GM19438 (cell line): ENCODE results near the gene HMSD.

Experiments used
- ATAC-seq: cut with Tn5 transposase; IDR thresholded peaks from one replicate; pipeline ENCODE4 v1.9.1; 2021; ENCODE audit warnings: low read depth; ENCODE audit not compliant: unreplicated experiment

Gene HMSD

DNA sequence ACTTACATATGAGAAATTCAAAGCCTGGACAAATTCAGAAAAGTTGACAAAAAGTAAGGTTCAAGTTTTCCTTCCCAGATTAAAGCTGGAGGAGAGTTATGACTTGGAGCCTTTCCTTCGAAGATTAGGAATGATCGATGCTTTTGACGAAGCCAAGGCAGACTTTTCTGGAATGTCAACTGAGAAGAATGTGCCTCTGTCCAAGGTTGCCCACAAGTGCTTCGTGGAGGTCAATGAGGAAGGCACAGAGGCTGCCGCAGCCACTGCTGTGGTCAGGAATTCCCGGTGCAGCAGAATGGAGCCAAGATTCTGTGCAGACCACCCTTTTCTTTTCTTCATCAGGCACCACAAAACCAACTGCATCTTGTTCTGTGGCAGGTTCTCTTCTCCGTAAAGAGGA, 37.8 kb downstream of the HMSD start:
- ATAC-seq = no peak

DNA sequence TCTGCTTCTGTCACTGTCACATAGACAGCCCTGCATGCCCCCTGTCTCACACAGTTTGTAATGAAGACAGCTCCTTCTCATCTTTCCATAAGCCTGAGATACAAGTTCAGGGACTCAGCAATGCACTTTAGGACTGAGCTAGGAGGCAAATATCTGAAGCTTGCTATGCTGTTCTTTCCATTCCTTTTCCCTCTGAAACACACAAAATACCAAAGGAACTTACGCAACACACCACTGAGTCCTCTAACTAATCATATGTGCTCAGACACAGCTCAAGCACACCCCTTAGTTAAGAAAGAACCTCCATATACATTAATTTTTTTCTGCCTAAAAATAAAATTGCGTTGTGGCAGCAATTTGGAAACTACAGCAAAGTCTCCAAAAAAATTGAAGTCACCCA, 38.6 kb downstream of the HMSD start:
- no peak for ATAC-seq

DNA sequence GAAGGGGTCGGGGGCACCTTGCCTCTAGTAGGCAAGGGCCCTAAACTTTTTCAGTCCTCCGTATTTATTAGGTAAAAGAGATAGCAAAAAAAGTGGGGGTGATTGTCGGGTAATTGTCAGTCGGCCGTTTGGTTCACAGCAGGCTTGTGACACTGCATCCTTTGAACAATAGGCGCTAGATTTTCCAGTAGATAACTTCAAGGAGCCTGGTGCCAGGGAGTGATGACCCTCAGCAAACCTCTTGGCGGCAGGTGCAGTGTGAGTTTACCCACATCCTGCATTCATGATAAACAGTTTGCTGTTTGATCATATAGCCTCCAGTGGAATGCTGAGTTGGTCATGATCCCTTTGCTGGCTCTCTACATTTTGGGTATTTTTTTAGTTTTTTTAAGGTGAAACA, 43.6 kb downstream of the HMSD start:
- ATAC-seq = no peak

DNA sequence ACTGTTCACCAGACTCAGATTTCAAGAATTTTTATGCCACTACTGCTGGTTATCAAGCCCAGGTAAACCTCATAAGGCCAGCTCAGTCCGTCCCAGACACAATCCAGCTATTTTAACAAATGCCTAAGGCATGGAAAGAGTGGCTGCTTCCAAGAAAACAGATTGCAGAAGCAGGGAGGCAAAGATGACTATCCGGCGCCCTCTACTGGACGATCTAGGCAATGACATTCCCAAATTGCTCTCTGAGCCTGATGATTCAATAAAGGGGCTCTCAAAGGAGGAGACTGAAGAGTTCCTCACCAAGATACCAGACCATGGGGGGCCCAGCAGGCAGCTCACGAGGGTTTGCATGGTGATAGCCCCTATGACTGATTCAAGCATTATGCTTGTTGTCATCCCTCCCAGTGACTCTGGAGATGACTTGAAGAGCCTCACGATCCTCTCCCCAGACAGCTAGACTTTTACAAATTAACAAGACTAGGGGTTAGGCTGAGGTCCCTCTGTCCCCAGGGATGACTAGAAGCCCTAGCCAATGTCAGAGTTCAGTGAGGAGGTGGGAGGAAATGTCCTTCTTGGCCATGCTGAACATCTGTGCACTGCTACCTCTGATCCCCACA, 45.8 kb downstream of the HMSD start:
- ATAC-seq = peak; percentile 71

DNA sequence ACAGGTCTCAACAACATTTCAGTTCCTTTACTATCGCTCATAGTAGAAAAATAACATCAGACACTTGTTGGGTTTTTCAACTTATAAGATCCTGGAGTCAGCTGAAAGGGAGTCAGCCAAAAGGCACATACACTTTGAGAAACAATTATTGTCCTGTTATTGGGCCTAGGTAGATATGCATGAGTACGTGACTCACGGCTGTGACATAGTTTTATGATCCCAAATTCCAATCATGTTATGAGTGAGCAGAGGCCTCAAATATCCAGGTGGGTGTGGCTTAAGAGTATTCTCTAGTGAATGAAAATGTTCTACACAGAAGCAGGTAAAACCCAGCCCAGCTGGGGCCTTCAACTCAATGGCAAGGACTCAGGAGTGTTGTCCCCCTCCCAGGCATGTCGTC, 47.9 kb downstream of the HMSD start:
- ATAC-seq = no peak

DNA sequence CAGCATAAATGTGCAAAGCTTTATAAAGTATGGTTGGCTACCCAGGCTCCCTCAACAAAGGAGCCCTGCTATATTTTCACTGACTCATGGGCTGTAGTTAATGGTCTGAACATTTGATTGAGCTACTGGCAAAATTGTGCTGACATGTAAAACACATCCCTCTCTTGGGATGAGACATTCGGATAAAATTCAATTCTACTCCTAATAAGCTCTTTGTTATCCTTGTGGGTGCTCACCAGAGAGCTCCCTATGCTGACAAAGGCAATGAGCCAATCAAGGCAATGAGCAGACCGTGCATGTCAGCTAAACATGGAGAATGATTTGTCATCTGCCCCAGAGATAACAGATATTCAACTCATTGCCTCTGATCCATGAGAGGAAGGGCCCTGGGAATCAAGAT, 48.5 kb downstream of the HMSD start:
- no peak for ATAC-seq

DNA sequence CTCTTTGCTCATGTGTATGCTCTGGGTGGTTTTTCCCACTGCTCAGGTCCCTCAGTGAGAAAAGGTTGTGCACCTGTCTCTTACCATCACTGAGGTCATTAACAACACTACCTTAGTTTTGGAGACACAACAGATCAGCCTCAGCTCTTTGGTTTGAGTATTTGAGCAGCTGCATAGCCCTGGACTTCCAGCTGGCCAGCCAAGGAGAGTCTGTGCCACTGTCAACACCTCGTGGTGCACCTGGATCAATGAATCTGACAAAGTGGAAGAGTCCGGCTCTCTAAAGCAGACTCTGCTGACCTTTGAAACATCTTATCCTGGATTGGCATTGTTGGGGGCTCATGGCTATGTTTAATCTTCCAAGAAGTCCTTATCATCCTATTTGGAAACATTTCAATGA, 50.8 kb downstream of the HMSD start:
- ATAC-seq = no peak

DNA sequence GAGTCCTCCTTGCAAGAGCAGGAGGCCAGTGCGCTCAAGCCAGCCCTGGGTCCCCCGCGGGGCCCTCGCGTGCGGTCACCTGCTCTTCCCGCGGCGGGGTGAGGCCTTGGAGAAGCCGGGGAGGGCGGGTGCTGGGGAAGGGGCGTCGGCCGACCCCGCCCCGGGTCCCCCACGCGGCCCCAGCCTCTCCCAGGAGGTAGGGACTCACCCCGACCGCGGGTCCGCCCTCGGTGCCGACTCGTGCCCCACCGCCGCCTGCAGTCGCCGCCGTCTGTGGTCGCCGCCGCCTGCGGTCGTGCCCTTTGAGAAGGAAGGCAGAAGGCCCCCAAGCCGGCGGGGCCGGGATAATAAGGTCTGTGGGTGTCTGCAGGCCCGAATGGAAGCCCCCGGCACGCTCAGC, 53.5 kb downstream of the HMSD start:
- ATAC-seq = no peak

DNA sequence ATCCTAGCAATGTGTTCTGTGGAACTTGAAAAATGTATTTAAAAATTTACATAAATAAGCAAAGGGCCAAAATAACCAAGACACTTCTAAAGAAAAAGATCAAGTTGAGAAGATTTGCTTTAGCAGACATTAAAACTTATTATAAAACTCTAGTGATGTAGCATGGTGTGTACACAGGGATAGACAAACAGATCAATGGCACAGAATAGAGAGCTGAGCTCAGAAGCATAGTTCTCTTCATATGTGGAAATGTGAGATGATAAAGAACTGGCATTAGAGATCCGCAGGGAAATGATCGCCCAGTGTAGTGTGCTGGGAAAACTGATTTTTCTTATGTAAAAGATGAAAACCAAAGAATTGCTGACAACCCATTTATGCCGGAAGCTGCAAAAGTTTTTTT, 60.2 kb downstream of the HMSD start:
- no peak for ATAC-seq
